GM12878 (cell line): ENCODE measurements around the gene CCT6B. TPM values are rescaled to one million over a fixed set of nuclear protein-coding genes. Genes with fewer than 3 reads are reported as not detected.

Experiments
- ATAC-seq: fragments of 200-7000 bp; cut with Tn5 transposase; 3 replicates; pipeline ENCODE4 v1.9.1; 2020; ENCODE audit warnings: mild to moderate bottlenecking, moderate library complexity
- BruUV-seq: library from RNA; stranded (reverse); fragments of 400-500 nt; replicated peaks from 2 replicates; lab custom pipeline; 2021; lab: Mats Ljungman, UMichigan
- CTCF ChIA-PET: fragments of 300-600 bp; sonication (Branson Sonifier 250); formaldehyde crosslinking; extraction: SDS; loops from one replicate; lab custom pipeline; 2021; ENCODE audit warnings: inconsistent platforms; lab: Yijun Ruan, JAX
- POLR2A ChIA-PET: fragments of 350-600 bp; formaldehyde crosslinking; extraction: SDS; loops from one replicate; lab custom pipeline; 2021; ENCODE audit warnings: inconsistent platforms; lab: Charles Lee
- RAD21 ChIA-PET: fragments of 300-600 bp; sonication (Branson Sonifier 250); formaldehyde crosslinking; loops from one replicate; lab custom pipeline; 2023; ENCODE audit warnings: antibody characterized with exemption; ENCODE audit not compliant: unreplicated experiment; lab: Charles Lee
- SMC1A ChIA-PET: fragments of 300-600 bp; sonication (Branson Sonifier 250); formaldehyde crosslinking; loops from one replicate; lab custom pipeline; 2023; ENCODE audit not compliant: unreplicated experiment, uncharacterized antibody; lab: Charles Lee
- DNase-seq: peaks from one replicate; pipeline ENCODE4 v3.0.0-alpha.2; 2011; ENCODE audit warnings: low read depth, low spot score
- FAIRE-seq: peaks from 3 replicates; lab custom pipeline; 2011; peaks lifted over from hg19 to GRCh38; lab: Jason Lieb, UNC
- H2AFZ ChIP-seq: 2 replicates; pipeline ENCODE4 v1.6.0; 2011; ENCODE audit warnings: low read depth, low read length, control low read depth; ENCODE audit not compliant: control insufficient read depth
- H3K27ac ChIP-seq: 2 replicates; pipeline ENCODE4 v1.5.1; 2011; ENCODE audit warnings: control low read depth; ENCODE audit not compliant: control insufficient read depth, insufficient read depth
- H3K27me3 ChIP-seq, 2 experiments: replicated peaks in 1 of 2; 2 replicates each; pipeline versions ENCODE4 v1.6.0 to v1.6.1; 2011; ENCODE audit warnings: low read length in 1 of 2; ENCODE audit not compliant: control insufficient read depth in 2 of 2, insufficient read depth in 2 of 2
- H3K36me3 ChIP-seq, 2 experiments: 2 replicates each; pipeline ENCODE4 v1.5.1; 2011; ENCODE audit warnings: low read length in 1 of 2; ENCODE audit not compliant: control insufficient read depth in 2 of 2, insufficient read depth in 2 of 2
- H3K4me1 ChIP-seq: 2 replicates; pipeline ENCODE4 v1.6.1; 2011; ENCODE audit warnings: mild to moderate bottlenecking, low read length, moderate library complexity, mixed read lengths; ENCODE audit not compliant: control insufficient read depth, insufficient read depth
- H3K4me2 ChIP-seq: 2 replicates; pipeline ENCODE4 v1.6.0; 2011; ENCODE audit warnings: control low read depth; ENCODE audit not compliant: control insufficient read depth, insufficient read depth
- H3K4me3 ChIP-seq: fragments of 200-600 bp; sonication (generic); 2 replicates; pipeline ENCODE4 v1.5.1; 2016
- H3K79me2 ChIP-seq: 2 replicates; pipeline ENCODE4 v1.6.0; 2011; ENCODE audit warnings: low read length; ENCODE audit not compliant: control insufficient read depth, insufficient read depth
- H3K9ac ChIP-seq: 2 replicates; pipeline ENCODE4 v1.8.0; 2011; ENCODE audit warnings: low read length, control low read depth, mixed read lengths; ENCODE audit not compliant: control insufficient read depth, insufficient read depth
- H3K9me3 ChIP-seq: replicated peaks from 3 replicates; pipeline ENCODE4 v1.5.1; 2011; ENCODE audit warnings: mild to moderate bottlenecking, low read length; ENCODE audit not compliant: control insufficient read depth, insufficient read depth
- H4K20me1 ChIP-seq: 2 replicates; pipeline ENCODE4 v1.6.0; 2011; ENCODE audit not compliant: control insufficient read depth, insufficient read depth
- ATF3 ChIP-seq: IDR thresholded peaks from 2 replicates; pipeline ENCODE4 v1.6.1; 2011; ENCODE audit warnings: low read depth, mild to moderate bottlenecking, low read length, moderate library complexity, borderline replicate concordance; ENCODE audit errors: extremely low read depth
- BCL11A ChIP-seq: IDR thresholded peaks from 2 replicates; pipeline ENCODE4 v1.6.1; 2011; ENCODE audit warnings: low read depth, low read length
- BRCA1 ChIP-seq: IDR thresholded peaks from 2 replicates; pipeline ENCODE4 v1.6.1; 2011; ENCODE audit warnings: low read depth, low read length, improper control_type of control experiment
- ESRRA ChIP-seq: IDR thresholded peaks from 2 replicates; pipeline ENCODE4 v1.6.1; 2012; ENCODE audit warnings: mild to moderate bottlenecking, low read length, improper control_type of control experiment
- HCFC1 ChIP-seq: fragments of 150-350 bp; IDR thresholded peaks from 2 replicates; pipeline ENCODE4 v1.6.1; 2014; ENCODE audit warnings: low read length
- HDGF ChIP-seq: fragments of 450-650 bp; IDR thresholded peaks from 2 replicates; pipeline ENCODE4 v1.6.1; 2016; ENCODE audit warnings: antibody characterized with exemption
- HSF1 ChIP-seq: fragments of 150-350 bp; IDR thresholded peaks from 2 replicates; pipeline ENCODE4 v1.6.1; 2014; ENCODE audit warnings: mild to moderate bottlenecking, low read depth, low read length
- IKZF2 ChIP-seq, 2 experiments: fragments of 450-650 bp; IDR thresholded peaks; 2 replicates each; pipeline ENCODE4 v1.6.1; 2017; ENCODE audit warnings: mild to moderate bottlenecking in 2 of 2, moderate library complexity in 2 of 2
- PKNOX1 ChIP-seq: fragments of 450-650 bp; IDR thresholded peaks from 2 replicates; pipeline ENCODE4 v1.6.1; 2016; ENCODE audit warnings: mild to moderate bottlenecking
- ZBTB40 ChIP-seq: fragments of 450-650 bp; IDR thresholded peaks from 2 replicates; pipeline ENCODE4 v1.6.1; 2016; ENCODE audit warnings: mild to moderate bottlenecking, moderate library complexity, borderline replicate concordance
- ZNF592 ChIP-seq: fragments of 450-650 bp; IDR thresholded peaks from 2 replicates; pipeline ENCODE4 v1.6.1; 2017; ENCODE audit warnings: mild to moderate bottlenecking, moderate library complexity
- WGBS: methylation state at CpG from one replicate; pipeline ENCODE4 v1.1.6; 2016; ENCODE audit warnings: low lambda C conversion rate; ENCODE audit not compliant: insufficient replicate concordance, insufficient coverage; ENCODE audit errors: missing lambda C conversion rate; 5-methylcytosine and 5-hydroxymethylcytosine counted together
- in situ Hi-C: fragments of 300-500 bp; cut with MboI; formaldehyde crosslinking; loops from 9 replicates; pipeline ENCODE4 v1.14.3; 2018; ENCODE audit warnings: mixed read lengths
- intact Hi-C: fragments of 100-400 bp; cut with micrococcal nuclease; formaldehyde crosslinking; loops from one replicate; pipeline ENCODE4 v1.14.2; 2022; ENCODE audit not compliant: unreplicated experiment
- polyA plus RNA-seq, 11 experiments: library from polyadenylated mRNA; depleted of rRNA in 4 of 11; unstranded in 6 of 11; stranded (reverse) in 5 of 11; fragments of >200 nt; fragmentation: Nextera tagmentation in 4 of 11; fragmentation: Illumina TruSeq in 1 of 11; extraction: Ambion mirVana in 4 of 11; extraction: Trizol in 1 of 11; gene quantifications; 1 replicate in 1 of 11; 2 replicates in 10 of 11; pipeline versions ENCODE4 v1.2.1 to v1.2.3, GENCODE V29; 2011 to 2016; ENCODE audit warnings: inconsistent platforms in 2 of 11, missing spikeins in 2 of 11, low read depth in 1 of 11
- total RNA-seq, 4 experiments: library from RNA; depleted of rRNA in 3 of 4; stranded (reverse); fragments of >200 nt in 3 of 4; fragmentation: Illumina TruSeq in 1 of 4; extraction: Trizol in 1 of 4; gene quantifications; 2 replicates each; pipeline versions ENCODE4 v1.2.1 to v1.2.3, GENCODE V29; 2013 to 2021

The CCT6B gene
- total and polyA plus RNA-seq, 10 of the 15 experiments (the other 5 are each of a cell fraction or from before 2014, with no cell fraction given) = 1.6 to 6.1 (median 2.6) TPM

- BruUV-seq = no TSS peak
- CTCF ChIA-PET = interaction anchor here (0.6 to 2.3 kb wide), 5 partner anchors 9 to 755 kb away, joined by 3 to 11 read pairs (median 4); no protein-coding TSS in a partner anchor
- POLR2A ChIA-PET = interaction anchor here (1.1 kb wide), 1 partner anchor 10 kb away, joined by 4 read pairs; no protein-coding TSS in a partner anchor
- FAIRE-seq (no peak), ATAC-seq (no peak), DNase-seq (no peak)
- no peak overlapping the region for H3K4me2 ChIP-seq
- peaks cover 12 to 23% of the 10 kb centered on the region in 2 experiments; a peak in 3 of 4 replicates for H3K36me3 ChIP-seq
- no peak overlapping the region for H3K4me3 ChIP-seq
- peaks cover 3% of the 10 kb centered on the region; the same call in 1 of the 2 replicates for H3K4me1 ChIP-seq
- H2AFZ ChIP-seq = no peak overlapping the region
- RAD21 ChIA-PET = interaction anchor here (0.8 to 1.3 kb wide), 3 partner anchors 9 to 129 kb away, joined by 3 to 4 read pairs (median 3); no protein-coding TSS in a partner anchor
- no peaks in the 10 kb centered on the region for H4K20me1 ChIP-seq
- H3K27ac ChIP-seq = peak overlapping the region; percentile 40
- H3K9ac ChIP-seq = no peak overlapping the region; the same call in 1 of the 2 replicates
- H3K9me3 ChIP-seq = no peaks in the 10 kb centered on the region
- SMC1A ChIA-PET = interaction anchor here (0.7 to 2.4 kb wide), 7 partner anchors 10 to 129 kb away, joined by 3 to 13 read pairs (median 3); no protein-coding TSS in a partner anchor
- WGBS = 96% methylated on average over 3 of the region's 3 CpGs
- intact Hi-C loops = no loop called here
- no peaks in the 10 kb centered on the region for H3K79me2 ChIP-seq
- in situ Hi-C loops = no loop called here
- no peaks in the 10 kb centered on the region for H3K27me3 ChIP-seq
- TF ChIP-seq ESRRA (no peak), PKNOX1 (no peak), BRCA1 (no peak), BCL11A (no peak), HSF1 (no peak), ZBTB40 (no peak), ZNF592 (no peak), ATF3 (no peak), IKZF2 (IDR thresholded peaks at IDR 0.05) (no peak), HDGF (no peak), HCFC1 (no peak)
Measured at GRCh38 chr17:34991606-34992005, 30.3 kb upstream of the CCT6B start.
